Measurements from ENCODE around the gene SUN1. TPM values are rescaled to one million over a fixed set of nuclear protein-coding genes. Genes with fewer than 3 reads are reported as not detected.

The SUN1 gene
- total RNA-seq, 1 experiment from 2014 or later, result 252 TPM

DNA sequence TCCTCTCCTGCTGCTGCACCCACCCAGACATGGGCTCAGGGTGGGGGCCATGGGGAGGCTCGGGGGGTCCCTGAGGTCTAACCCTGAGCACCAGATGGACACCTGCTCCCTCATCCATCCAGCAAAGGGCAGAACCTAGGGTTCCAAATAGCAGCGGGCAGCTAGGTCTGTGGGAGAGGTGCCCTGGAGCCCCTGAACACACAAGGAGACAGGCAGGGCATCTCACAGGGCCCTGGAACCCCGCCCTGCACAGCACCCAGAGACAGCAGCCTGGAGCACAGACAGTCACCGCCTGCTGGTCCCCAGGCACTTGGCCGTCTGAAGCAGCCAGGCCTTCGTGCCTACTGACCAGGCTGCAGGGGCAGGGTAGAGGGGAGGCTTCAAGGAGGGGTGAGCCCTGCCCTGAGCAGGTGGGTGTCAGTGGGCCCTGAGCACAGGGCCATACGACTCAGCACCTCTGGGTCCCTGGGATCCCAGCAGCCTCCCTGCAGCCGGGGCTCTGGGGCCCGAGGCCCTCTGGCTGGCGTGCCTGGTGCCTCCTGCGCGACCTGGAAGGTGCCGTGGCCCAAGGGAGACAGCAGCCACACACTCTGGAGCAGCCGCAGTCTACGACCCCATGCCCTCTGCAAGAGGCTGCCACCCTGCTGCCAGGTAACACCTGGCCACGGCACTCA, 82.4 kb downstream of the SUN1 start:
- no peaks in the 10 kb centered on the region for H3K27me3 Mint-ChIP-seq (ENCODE audit: unreplicated experiment)
- H3K27ac Mint-ChIP-seq (ENCODE audit: unreplicated experiment), result peak overlapping the region; percentile 27
- H3K4me3 Mint-ChIP-seq (ENCODE audit: low read depth, unreplicated experiment), result peak overlapping the region; percentile 28
- no TSS peak for BruUV-seq (replicated peaks)
- CTCF ChIA-PET, result interaction anchor here (0.6 to 2.0 kb wide), 12 partner anchors 9 to 262 kb away, joined by 3 to 18 read pairs (median 7); partner anchors contain the start of gene ADAP1
- TF ChIP-seq, protein P1, sequence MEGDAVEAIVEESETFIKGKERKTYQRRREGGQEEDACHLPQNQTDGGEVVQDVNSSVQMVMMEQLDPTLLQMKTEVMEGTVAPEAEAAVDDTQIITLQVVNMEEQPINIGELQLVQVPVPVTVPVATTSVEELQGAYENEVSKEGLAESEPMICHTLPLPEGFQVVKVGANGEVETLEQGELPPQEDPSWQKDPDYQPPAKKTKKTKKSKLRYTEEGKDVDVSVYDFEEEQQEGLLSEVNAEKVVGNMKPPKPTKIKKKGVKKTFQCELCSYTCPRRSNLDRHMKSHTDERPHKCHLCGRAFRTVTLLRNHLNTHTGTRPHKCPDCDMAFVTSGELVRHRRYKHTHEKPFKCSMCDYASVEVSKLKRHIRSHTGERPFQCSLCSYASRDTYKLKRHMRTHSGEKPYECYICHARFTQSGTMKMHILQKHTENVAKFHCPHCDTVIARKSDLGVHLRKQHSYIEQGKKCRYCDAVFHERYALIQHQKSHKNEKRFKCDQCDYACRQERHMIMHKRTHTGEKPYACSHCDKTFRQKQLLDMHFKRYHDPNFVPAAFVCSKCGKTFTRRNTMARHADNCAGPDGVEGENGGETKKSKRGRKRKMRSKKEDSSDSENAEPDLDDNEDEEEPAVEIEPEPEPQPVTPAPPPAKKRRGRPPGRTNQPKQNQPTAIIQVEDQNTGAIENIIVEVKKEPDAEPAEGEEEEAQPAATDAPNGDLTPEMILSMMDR (IDR thresholded peaks at IDR 0.05; ENCODE audit: unreplicated experiment), result no peak
- H3K9me3 Mint-ChIP-seq (ENCODE audit: low read depth, unreplicated experiment), result no peaks in the 10 kb centered on the region
- DNase-seq, result no peak
- intact Hi-C loops (cut with micrococcal nuclease; ENCODE audit: unreplicated experiment), result loop anchor here (5.0 kb wide), 1 partner anchor 33 kb away; no protein-coding TSS in a partner anchor
- H3K4me1 Mint-ChIP-seq (ENCODE audit: low read depth, unreplicated experiment), result peaks cover 50% of the 10 kb centered on the region
- H3K36me3 Mint-ChIP-seq (ENCODE audit: insufficient read depth, unreplicated experiment), result peaks cover 76% of the 10 kb centered on the region

DNA sequence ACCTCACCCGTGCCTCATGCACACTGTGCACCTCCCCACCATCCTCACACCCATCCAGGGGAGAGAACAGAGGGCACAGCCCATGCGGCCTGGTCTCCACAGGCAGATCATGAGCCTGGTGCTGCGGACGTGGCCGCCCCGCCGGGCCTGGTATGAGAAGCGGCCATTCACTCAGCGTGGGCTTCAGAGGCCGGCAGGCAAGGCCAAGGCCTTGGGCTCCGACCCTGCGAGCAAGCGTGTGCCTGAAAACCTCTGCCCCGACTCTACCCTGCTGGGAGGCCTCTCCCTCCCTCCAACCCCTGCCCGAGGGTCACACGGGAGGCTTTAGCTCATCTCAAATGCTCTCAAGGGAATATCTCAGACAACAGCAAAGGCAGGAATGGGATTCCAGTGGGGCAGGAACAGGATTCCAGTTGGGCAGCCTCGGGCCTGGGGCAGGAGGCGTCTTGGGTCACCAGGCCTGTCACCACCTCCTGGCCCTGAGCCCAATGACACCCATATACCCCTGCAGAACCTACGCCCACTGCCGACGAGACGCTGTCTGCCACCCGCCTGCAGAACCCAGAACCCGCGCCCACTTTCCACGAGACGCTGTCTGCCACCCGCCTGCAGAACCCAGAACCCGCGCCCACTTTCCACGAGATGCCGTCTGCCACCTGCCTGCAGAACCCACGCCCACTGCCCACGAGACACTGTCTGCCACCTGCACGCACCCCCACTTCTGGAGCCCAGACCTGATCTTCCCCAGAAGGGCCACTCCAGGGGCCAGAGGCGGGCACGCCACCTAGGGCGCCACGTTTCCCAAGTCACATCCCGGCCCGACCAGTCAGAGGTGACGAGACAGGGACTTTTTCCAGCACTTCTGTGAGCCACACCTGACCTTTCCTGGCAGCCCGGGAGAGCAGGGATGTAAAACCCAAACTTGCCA, 83.3 kb downstream of the SUN1 start:
- intact Hi-C loops (cut with micrococcal nuclease; ENCODE audit: unreplicated experiment), result no loop called here
- Mint-ChIP-seq H3K4me3 (ENCODE audit: low read depth, unreplicated experiment) (peak overlapping the region; percentile 28), H3K9me3 (ENCODE audit: low read depth, unreplicated experiment) (no peaks in the 10 kb centered on the region), H3K27ac (ENCODE audit: unreplicated experiment) (peak overlapping the region; percentile 27), H3K27me3 (ENCODE audit: unreplicated experiment) (no peaks in the 10 kb centered on the region), H3K36me3 (ENCODE audit: insufficient read depth, unreplicated experiment) (peaks cover 75% of the 10 kb centered on the region), H3K4me1 (ENCODE audit: low read depth, unreplicated experiment) (peaks cover 59% of the 10 kb centered on the region)
- no TSS peak for BruUV-seq (replicated peaks)
- no peak for DNase-seq
- CTCF ChIA-PET, result no interaction called here
- TF ChIP-seq, protein P1 (IDR thresholded peaks at IDR 0.05; ENCODE audit: unreplicated experiment), result no peak

DNA sequence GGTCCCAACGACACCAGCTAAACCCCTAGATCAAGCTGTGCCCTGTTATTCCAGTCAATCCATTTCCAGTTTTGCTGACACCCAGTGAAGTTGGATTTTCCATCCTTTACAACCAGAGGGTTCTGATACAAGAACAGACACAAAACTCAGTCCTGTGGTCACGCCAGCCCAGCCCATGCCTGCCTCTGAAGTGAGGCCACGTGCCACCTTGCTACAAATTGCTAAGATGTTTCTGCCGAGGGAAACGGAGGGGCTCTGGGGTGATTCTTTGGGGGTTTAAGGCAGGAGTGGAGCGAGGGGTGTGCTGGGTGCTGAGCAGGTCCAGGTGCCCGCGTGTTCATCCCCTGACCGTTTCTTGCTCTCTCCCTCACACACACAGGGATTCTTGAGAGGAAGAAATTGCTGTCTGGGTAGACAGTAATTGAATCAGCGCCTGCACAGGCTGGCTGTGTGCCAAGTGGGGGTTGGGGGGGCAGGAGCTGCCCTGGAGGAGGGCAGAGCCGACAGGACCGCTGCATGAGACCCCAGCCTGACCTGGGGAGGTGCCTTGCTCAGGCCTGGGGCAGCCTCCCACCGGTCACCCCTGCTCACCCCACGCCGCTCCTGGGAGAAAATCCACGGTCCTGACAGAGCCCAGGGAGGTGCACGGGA, 84.1 kb downstream of the SUN1 start:
- Mint-ChIP-seq H3K27ac (ENCODE audit: unreplicated experiment) (peak overlapping the region; percentile 27), H3K9me3 (ENCODE audit: low read depth, unreplicated experiment) (no peaks in the 10 kb centered on the region), H3K4me3 (ENCODE audit: low read depth, unreplicated experiment) (peak overlapping the region; percentile 28), H3K27me3 (ENCODE audit: unreplicated experiment) (no peaks in the 10 kb centered on the region), H3K36me3 (ENCODE audit: insufficient read depth, unreplicated experiment) (peaks cover 84% of the 10 kb centered on the region), H3K4me1 (ENCODE audit: low read depth, unreplicated experiment) (peaks cover 67% of the 10 kb centered on the region)
- BruUV-seq (replicated peaks), result no TSS peak
- peak; percentile 65 for DNase-seq
- TF ChIP-seq, protein P1 (IDR thresholded peaks at IDR 0.05; ENCODE audit: unreplicated experiment), result no peak
- intact Hi-C loops (cut with micrococcal nuclease; ENCODE audit: unreplicated experiment), result no loop called here
- CTCF ChIA-PET, result no interaction called here
